T-helper 9 cell (primary cell): ENCODE results near the gene ZNF579.
"Not testable (repeated sequence)": the region's sequence is repeated elsewhere in the genome, so short reads cannot be mapped to it uniquely, and the experiment has no call there.

Experiments
- DNase-seq: peaks from one replicate; pipeline ENCODE4 v3.0.0-alpha.2; 2020

ZNF579 gene

DNA sequence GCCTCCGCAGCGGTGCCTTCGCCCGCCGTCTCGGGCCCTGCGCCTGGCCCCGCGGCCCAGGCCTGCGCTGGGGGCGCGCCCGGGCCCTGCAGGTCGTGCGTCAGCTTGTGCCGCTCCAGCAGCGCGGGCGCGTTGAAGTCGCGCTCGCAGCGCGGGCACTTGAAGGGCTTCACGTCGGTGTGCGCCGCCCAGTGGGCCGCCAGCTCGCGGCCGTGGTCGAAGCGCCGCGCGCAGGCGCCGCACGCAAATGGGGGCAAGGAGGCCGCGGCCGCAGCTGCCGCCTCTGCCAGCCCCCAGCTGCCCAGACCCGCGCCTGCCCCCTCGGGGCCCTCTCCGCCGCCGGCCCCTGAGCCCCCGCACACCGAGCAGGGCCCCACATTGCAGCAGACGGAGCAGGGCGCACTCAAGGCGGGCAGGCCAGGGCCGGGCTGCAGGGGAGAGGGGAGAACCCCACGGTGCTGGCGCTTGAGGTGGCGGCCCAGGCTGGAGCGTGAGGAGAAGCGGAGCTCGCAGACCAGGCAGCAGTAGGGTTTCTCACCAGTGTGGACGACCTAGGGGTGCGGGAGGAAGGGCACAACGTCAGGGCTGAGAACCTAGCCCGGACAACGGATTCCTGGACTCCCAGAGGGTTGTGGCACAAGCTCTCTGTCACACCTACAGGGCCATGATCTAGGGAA lies 12.6 kb upstream of the ZNF579 start:
- DNase-seq, result no peak

DNA sequence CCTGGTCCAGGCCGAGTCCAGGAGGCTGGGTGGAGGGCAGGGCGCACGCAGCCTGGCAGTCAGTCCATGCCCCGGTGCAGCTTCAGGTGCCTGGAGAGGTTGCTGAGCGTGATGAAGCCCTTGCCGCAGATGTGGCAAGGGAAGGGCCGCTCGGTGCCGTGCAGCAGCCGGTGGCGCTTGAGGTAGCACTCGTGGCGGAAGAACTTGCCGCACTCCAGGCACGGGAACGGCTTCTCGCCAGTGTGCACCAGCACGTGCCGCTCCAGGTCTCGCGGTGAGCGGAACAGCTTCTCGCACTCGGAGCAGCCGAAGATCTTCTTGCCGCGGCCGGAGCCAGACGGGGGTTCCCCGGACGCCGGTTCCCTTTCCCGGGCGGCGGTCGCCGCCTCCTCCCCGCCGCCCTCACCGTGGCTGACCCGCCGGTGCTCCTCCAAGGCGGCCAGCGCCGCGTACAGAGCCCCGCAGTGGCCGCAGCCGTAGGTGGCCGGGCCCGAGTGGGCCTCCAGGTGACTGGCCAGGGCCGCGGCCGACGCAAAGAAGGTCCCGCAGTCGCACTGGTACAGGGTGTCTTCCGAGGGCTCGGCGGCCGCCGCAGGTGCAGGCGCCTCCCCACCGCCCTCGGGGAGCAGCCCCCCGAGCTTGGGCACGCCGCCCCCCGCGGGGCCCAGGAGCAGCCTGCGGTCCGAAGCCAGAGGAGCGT lies 11.9 kb upstream of the ZNF579 start:
- no peak for DNase-seq

- no peak for DNase-seq
These were observed 10.9 kb upstream of the ZNF579 start for GRCh38 chr19:55591555-55591954.

GRCh38 chr19:55590617-55591016 lies 10.0 kb upstream of the ZNF579 start:
- no peak for DNase-seq

- no peak for DNase-seq
These were observed 9.5 kb upstream of the ZNF579 start for GRCh38 chr19:55590109-55590508.

DNA sequence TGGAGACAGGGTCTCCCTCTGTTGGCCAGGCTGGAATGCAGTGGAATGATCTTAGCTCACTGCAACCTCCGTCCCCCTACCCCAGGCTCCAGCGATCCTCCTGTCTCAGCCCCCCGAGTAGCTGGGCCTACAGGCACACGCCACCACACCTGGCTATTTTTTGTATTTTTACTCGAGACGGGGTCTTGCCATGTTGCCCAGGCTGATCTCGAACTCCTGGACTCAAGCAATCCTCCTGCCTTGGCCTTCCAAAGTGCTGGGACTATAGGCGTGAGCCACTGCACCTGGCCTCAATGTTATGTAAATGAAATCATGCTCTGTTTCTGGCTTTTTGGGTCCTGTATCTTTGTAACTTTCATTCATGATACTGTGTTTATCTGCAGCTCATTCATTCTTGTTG lies 8.1 kb upstream of the ZNF579 start:
- no peak for DNase-seq

- peak; percentile 92 for DNase-seq
These were observed 6.5 kb upstream of the ZNF579 start for GRCh38 chr19:55586976-55587668.

DNA sequence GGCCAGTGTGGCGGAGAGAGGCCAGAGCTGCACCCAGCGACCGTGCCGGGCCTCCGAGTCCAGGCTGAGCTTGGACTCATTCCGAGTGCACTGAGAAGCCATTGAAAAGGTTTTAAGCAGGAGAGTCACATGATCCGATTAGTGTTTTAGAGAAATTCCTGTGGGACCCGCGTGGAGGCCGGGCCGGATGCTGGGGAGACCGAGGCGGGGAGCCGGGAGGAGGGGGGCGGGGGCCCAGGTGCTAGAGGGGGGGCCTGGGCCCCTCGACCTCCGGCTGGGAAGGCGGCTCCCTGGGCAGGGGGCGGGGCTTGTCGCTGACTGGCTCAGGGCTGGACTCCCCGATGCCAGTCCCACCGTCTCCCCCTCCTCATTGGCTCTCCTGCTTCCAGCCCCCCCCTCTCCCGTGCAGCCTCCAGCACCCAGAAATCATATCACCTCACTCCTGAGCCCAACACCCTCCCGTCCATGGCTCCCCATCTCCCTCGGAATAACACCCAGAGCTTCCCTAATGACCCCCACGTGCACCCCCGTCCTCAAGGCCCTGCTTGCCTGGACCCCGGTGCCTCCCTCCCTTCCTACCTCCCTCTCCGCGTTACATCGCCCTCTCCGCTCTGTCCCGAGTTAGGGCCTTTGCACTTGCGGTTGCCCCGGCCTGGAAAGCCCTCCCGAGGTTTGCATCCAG lies 5.2 kb upstream of the ZNF579 start:
- DNase-seq, result no peak

DNA sequence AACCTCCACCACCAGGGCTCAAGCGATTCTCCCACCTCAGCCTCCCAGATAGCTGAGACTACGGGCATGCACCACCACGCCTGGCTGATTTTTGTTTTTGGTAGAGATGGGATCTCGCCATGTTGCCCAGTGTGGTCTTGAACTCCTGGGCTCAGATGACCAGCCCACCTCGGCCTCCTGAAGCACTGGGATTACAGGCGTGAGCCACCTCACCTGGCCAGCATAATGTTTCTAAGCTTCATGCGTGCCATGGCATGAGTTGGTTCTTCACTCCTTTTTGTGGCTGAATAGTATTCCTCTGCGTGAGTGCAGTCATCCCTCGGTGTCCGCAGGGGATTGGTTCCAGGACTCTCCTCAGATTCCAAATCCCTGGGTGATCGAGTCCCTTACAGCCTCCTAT lies 4.2 kb upstream of the ZNF579 start:
- no peak for DNase-seq

DNA sequence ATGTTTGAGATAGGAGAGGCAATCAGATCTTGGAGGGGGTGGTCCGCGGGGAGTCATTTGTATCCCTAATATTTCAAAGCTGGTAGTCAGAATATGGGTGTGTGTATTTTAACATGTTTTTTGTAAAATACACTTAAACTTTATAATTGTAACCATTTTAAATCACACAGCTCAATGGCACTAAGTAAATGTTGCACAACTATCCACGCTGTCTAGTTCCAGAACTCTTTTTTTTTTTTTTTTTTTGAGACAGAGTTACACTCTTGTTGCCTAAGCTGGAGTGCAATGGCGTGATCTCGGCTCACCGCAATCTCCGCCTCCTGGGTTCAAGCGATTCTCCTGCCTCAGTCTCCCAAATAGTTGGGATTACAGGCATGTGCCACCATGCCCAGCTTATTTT lies 3.2 kb upstream of the ZNF579 start:
- DNase-seq, result not testable (repeated sequence)

DNA sequence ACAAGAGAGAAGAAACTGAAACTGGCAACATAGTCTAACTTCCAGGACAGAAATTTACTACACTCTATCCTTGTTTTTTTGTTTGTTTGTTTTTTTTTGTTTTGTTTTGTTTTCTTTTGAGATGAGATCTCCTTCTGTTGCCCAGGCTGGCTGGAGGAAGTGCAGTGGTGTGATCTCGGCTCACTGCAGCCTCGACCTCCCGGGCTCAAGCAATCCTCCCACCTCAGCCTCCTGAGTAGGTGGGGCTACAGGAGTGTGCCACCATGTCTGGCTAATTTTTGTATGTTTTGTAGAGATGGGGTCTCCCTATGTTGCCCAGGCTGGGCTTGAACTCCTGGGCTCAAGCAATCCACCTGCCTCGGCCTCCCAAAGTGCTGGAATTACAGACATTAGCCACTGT lies 1.6 kb upstream of the ZNF579 start:
- not testable (repeated sequence) for DNase-seq

DNA sequence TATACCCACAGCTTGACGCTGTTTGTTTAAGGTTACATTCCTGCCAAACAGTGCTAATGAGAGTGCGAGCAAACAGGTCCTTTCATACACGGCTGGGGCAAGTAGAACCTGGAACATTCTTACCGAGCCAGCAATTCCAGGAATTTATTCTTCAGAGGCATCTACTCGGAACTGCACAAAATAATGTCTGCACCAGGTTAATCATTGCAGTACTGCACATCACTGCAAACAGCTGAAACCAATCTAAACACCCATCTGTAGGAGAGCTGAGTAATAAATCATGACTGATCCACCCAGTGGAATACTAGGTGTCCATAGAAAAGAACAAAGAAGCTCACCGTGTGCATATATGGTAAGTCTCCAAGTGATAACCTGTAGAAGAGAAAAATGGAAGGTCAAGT lies 1.2 kb upstream of the ZNF579 start:
- no peak for DNase-seq

DNA sequence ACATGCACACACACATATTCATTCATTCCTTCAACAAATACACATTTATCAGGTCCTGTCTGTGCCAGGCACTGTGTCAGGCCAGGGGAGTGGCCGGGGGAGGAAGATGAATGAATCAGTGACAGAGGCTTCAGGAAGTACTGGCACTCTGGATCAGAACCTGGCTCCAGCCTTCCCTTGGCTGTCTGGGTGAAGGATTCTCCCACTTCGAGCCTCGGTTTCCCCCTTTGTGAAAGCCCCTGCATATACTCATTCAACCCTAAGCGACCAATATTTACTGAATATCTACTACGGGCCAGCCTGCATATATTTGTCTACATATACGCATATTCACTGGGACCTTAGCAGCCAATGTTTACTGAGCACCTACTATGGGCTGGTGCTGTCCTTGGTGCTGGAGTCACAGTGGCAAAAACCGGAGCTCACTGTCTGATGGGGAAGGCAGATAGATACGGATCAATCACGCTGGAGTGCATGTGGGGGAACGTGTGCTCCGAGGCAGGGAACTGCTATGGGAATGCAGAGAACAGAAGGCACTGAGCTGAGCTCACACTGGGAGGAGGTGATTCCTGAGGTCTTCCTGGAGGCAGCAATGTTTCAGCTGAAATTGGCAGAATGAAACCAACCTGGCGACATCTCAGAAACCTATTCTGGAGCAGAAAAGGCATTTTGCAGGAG lies 636 bp upstream of the ZNF579 start:
- DNase-seq, result no peak

- no peak for DNase-seq
These were observed 654 bp downstream of the ZNF579 start for GRCh38 chr19:55579766-55580621.

DNA sequence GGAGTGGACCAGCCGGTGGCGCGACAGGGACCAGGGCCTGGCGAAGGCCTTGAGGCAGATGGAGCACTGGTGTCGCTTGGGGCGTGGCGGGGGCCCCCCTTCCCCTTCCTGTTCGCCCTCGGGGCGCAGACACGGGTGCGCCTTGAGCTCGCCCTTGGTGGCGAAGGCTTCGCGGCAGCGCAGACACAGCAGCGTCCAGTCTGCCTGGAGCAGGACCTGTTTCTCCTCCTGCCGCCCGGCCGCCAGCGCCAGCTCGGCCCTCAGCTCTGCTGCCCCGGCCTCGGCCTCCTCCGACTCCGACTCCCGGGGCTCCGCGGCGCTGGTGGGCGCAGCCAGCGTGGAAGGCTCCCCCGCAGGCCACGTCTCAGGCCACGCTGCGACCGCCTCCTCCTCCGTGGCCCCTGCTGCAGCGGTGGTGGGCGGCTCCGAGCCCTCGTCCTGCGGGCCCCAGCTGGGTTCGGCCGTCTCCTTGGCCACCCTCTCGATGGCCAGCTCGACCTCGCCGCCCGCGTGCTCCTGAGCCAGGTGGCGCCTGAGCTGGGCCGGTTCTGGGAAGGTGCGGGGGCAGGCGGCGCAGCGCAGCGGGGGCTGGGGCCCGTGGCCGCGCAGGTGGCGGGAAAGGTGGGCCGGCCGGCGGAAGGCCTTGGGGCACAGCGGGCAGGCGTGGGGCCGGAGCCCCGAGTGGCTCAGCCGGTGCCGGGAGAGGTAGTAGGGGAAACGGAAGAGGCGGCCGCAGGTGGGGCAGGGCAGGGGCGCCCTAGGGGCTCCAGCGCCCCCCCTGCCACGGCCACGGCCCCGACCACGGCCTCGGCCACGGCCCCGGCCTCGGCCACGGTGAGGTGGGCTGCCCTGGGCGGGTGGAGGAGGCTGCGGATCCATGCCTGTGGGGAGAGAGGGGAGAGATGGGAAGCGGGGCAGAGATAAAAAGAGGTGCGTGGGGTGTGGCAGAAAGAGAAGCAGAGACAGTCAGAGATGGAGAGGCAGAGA lies 1.6 kb downstream of the ZNF579 start:
- DNase-seq, result no peak

GRCh38 chr19:55578031-55578760 lies 2.5 kb downstream of the ZNF579 start:
- no peak for DNase-seq

DNA sequence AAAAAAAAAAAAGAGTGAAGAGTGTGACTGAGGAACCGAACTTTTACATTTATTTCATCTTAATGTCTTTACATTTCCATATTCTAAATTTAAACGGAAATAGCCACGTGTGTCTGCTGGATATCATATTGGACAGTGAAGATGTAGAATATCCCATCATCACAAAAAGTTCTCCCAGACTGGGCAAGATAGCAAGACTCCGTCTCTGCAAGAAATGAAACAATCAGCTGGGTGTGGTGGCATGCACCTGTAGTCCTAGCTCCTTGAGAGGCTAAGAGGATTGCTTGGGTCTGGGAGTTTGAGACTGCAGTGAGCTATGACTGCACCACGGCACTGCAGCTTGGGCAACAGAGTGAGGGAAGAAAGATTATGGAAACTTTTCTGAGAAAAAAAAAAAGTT lies 3.9 kb downstream of the ZNF579 start:
- no peak for DNase-seq

DNA sequence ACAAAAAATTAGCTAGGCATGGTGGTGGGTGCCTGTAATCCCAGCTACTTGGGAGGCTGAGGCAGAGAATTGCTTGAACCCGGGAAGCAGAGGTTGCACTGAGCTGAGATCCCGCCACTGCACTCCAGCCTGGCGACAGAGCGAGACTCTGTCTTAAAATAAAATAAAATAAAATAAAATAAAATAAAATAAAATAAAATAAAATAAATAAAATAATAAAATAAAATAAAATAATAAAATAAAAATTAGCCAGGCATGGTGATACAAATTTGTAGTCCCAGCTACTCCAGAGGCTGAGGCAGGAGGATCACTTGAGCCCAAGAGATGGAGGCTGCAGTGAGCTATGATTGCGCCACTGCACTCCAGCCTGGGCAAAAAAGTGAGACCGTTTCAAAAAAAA lies 6.7 kb downstream of the ZNF579 start:
- not testable (repeated sequence) for DNase-seq

- DNase-seq, result not testable (repeated sequence)
These were observed 11.2 kb downstream of the ZNF579 start for GRCh38 chr19:55569477-55569876.
